Renal cortex interstitium (tissue), 11 donors: Measurements from ENCODE around the gene RBM47. TPM values are rescaled to one million over a fixed set of nuclear protein-coding genes. Genes with fewer than 3 reads are reported as not detected.
"Not testable (repeated sequence)": the region's sequence is repeated elsewhere in the genome, so short reads cannot be mapped to it uniquely, and the experiment has no call there.

Experiments used
- DNase-seq, 11 donors: peaks; one replicate each; pipeline ENCODE4 v3.0.0-alpha.2; 2013; ENCODE audit warnings: low read depth in 9 of 11, low spot score in 4 of 11; ENCODE audit errors: extremely low read depth in 1 of 11
- polyA plus RNA-seq, 3 donors: library from polyadenylated mRNA; unstranded; fragments of 120-200 nt; gene quantifications; one replicate each; pipeline ENCODE4 v1.2.1, GENCODE V29; 2013; ENCODE audit not compliant: insufficient read length in 3 of 3

RBM47 gene
- polyA plus RNA-seq, 3 donors: 73.9 to 116 (median 87.4) TPM

DNA sequence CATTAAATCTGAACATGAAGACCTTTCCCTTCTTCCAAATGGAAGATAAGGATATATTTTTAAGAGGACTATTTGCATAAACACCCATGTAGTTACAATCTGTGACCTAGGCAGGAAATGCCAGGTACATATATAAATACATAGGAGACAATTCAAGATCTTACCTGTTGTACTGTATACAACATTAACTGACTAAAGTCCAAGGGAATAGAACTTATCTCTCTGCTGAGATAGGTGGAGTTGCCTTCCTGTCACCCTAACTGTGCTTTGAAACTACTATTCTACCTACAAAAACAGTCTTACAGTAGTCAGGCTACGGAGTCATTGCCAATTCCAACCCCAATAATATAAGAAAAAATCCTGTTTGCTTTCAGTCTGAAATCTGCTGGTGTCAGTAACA is 188.2 kb downstream of the RBM47 start:
- no peak for DNase-seq

GRCh38 chr4:40439519-40439918 is 190.1 kb downstream of the RBM47 start:
- DNase-seq: no peak

DNA sequence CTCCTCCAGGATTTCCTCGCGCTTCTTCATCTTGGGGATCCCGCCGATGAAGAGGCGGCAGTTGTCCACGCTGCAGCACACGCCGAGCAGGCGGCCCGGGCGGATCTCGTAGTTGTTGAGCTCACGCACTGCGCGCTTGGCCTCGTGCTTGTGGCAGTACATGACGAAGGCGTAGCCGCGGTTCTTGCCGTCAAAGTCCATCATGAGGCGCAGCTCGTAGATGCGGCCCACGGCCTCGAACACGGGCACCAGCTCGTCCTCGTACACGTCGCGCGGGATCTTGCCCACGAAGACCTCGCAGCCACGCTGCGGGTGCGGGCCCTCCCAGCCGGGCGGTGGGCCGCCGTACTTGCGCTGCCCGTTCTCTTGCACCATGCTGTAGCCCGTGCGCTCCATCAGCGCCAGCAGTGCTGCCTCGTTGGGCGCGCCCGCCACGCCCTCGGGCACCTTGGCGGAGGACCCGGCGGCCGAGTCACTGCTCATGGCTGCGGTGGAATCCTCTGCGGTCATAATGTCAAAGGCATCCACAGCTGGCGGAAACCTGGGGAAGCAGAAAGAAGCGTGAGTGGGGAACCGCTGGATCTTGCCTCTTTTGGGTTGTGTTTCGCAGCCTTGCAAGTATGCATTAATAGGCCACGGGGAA is 191.2 kb downstream of the RBM47 start:
- no peak for DNase-seq

- no peak for DNase-seq
Observed at GRCh38 chr4:40437741-40438383, 191.8 kb downstream of the RBM47 start.

DNA sequence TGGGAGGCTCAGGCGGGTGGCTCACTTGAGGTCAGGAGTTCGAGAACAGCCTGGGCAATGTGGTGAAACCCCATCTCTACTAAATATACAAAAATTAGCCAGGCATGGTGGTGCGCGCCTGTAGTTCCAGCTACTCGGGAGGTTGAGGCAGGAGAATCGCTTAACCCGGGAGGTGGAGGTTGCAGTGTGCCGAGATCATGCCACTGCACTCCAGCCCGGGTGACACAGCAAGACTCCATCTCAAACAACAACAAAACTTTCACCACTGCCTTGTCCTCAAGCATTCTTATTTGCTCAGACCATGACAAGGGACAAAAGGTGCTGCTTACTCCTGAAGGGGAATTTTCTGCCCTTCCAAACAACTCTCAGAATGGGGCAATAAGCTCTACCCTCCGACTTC is 194.4 kb downstream of the RBM47 start:
- not testable (repeated sequence) for DNase-seq

DNA sequence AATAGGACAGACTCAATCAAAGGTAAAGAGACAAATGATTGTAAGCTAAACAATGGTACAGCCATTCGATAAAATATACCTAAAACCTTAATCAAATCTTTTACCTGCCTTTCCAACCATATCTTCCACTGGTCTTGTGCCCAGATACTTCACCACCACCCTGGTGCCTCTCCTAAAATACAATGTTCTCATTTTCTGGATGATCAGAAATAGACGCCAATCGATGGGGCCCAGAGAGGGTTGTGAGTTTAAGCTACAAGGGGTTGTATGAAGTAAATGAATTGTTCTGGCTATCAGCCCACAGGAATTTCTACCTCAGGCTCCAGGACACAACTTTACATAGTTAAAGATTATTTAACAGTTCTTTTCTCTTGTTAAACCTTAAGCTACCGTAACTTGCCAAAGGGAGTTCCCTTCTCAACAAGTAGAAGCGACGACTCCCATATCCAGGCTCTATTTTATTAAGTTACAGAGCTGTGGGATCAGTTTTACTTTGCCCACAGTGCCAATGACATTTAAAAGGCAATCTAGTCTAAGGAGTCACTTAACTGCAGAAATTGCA is 195.5 kb downstream of the RBM47 start:
- peak in 1 of 11 donors; percentile 14 for DNase-seq

DNA sequence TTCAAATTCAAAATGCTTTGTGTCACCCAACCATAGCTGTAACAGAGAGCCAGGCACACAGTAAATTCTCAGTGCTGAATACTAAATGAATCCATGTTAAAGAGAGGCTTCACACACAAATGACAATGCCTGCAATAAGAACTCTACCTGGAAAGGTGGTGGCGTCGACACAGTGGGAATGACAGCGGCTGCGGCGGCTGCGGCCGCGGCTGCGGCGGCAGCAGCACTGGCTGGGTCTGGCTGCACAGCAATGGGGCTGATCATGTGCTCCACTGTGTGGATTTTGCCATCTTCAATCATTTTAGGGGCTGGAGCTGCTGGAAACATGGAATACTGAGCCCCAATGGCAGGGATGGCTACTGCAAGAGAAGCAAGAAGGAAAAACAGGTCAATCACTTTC is 197.2 kb downstream of the RBM47 start:
- DNase-seq: no peak

DNA sequence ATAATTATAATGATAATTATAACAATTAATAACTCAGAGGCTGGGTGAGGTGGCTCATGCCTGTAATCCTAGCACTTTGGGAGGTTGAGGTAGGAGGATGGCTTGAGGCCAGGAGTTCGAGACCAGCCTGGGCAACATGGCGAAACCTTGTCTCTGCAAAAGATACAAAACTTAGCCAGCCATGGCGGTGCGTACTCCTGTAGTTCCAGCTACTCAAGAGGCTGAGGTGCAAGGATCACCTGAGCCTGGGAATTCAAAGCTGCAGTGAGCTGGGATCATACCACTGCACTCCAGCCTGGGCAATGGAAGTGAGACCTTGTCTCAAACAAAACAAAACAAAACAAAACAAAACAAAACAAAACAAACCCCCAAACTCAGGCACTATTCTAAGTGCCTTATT is 201.8 kb downstream of the RBM47 start:
- DNase-seq: not testable (repeated sequence)

DNA sequence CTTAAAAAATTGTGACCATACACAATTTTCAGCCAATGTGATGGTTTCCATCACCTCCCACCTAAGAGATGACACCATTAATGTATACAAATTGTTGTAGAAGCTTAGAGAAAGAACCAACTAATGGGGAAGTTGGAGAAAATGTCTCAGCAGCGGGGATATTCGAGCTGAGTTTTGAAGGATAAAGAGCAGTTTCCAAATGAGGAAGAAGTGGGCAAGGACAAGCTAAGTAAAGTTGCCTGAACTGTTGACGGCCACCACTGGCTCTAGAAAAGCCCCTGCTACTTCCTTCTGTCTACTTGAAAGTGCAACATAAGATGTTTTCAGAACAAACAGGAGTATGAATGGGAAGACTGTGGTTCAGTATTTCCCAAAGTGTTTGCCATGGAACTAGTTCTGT is 202.5 kb downstream of the RBM47 start:
- no peak for DNase-seq

- DNase-seq: no peak
Observed at GRCh38 chr4:40425799-40426574, 203.7 kb downstream of the RBM47 start.

- DNase-seq: no peak
Observed at GRCh38 chr4:40423735-40424134, 205.9 kb downstream of the RBM47 start.

DNA sequence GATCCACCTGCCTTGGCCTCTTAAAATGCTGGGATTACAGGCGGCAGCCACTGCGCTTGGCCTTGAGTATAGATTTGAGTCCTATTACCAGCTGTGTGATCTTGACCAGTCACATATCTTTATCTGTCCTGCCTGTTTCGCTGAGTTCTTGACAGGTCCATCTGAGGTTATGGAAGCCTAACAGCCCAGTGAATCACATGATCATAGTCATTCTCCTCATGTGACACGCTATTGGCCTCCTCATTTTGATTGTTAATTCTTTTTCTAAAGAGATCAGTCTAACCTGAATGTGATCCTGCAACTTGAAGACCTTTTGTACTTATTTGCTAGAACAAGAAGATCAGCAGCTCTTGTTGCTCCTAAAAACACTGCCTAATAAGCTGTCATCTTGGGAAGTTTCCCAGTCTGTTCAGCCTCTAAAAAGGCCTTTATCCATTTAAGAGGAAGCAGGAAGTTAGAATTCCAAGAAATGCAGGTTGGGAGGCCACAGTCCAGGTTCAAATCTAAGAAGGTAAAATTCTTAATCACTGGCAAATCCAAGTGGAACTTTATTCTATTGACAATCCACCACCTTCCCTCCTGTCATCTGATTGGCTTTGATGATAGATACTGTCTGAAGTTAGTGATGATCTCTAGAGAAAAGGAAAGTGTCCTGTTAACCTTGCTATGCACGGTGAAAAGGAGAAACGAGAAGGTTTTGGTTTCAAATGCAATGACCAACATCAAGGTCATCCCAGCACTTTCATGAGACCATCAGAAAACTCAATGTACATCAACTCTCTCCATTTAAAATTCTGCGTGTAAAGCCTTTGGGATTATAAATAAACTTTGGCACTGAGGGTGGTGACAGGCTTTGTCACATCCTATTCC is 207.6 kb downstream of the RBM47 start:
- DNase-seq: no peak

- DNase-seq: no peak
Observed at GRCh38 chr4:40419231-40419912, 210.3 kb downstream of the RBM47 start.

DNA sequence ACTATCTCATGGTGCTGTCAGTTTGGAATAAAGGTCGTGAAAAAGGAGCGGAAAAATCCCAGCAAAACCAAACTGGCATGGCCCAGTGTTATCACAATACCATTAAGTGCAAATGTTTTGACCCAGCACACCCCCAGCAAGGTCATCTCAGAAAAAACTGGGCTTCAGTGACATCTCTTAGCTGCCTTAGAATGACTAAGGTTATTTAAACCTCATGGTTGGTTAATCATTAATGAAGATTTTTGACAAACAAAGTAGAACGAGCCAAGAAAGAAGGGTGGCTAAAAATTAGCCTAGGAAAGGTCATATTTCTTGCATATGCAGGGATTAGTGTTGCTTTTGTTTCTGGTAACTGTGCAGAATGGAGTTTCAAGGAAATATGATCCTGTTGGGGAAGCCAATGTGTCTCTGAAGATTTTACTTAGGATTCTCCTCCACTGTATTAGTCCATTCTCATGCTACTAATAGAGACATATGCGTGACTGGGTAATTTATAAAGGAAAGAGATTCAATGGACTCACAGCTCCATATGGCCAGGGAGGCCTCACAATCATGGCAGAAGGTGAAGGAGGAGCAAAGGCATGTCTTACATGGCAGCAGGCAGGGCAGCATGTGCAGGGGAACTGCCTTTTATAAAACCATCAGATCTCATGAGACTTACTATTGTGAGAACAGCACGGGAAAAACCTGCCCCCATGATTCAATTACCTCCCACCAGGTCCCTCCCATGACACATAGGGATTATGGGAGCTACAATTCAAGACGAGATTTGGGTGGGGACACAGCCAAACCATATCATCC is 211.0 kb downstream of the RBM47 start:
- peak in 2 of 11 donors; percentile 13 to 46 for DNase-seq

GRCh38 chr4:40417941-40418340 is 211.7 kb downstream of the RBM47 start:
- no peak for DNase-seq

DNA sequence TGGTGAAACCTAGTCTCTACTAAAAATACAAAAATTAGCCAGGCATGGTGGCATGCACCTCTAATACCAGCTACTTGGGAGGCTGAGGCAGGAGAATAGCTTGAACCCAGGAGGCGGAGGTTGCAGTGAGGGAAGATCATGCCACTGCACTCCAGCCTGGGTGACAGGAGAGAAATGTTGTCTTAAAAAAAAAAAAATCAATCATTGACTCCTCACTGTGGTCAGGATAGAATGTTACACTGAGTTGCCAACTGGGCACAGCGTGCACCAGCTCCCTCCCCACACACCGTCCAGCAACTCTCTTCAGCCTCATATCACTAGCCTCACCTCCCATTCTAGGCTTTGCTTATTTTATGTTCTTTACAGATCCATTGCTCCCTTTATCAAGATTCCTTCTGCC is 215.0 kb downstream of the RBM47 start:
- no peak for DNase-seq

GRCh38 chr4:40412866-40413795 is 216.5 kb downstream of the RBM47 start:
- no peak for DNase-seq
